Type B pancreatic cell (in vitro differentiated cells): ENCODE measurements around the gene WASHC2A. TPM values are rescaled to one million over a fixed set of nuclear protein-coding genes. Genes with fewer than 3 reads are reported as not detected.
A peak's percentile ranks its signal among the peaks of the same experiment; 100 is the strongest.
"Not testable (repeated sequence)": the region's sequence is repeated elsewhere in the genome, so short reads cannot be mapped to it uniquely, and the experiment has no call there.

ENCODE experiments used
- DNase-seq: peaks from one replicate; pipeline ENCODE4 v3.0.0; 2021; ENCODE audit warnings: mixed read lengths; ENCODE audit not compliant: unreplicated experiment; ENCODE audit errors: extremely low spot score
- H3K27ac Mint-ChIP-seq: 2 replicates; pipeline ENCODE4 v1.8.0; 2021; ENCODE audit warnings: mild to moderate bottlenecking, mixed read lengths
- H3K27me3 Mint-ChIP-seq: 2 replicates; pipeline ENCODE4 v1.8.0; 2021; ENCODE audit warnings: mixed read lengths
- H3K36me3 Mint-ChIP-seq: 2 replicates; pipeline ENCODE4 v1.8.0; 2021; ENCODE audit warnings: mixed read lengths
- H3K4me1 Mint-ChIP-seq: one replicate; pipeline ENCODE4 v1.8.0; 2021; ENCODE audit warnings: mixed read lengths; ENCODE audit not compliant: unreplicated experiment
- H3K4me3 Mint-ChIP-seq: 2 replicates; pipeline ENCODE4 v1.8.0; 2021; ENCODE audit warnings: mild to moderate bottlenecking, mixed read lengths
- H3K9me3 Mint-ChIP-seq: 2 replicates; pipeline ENCODE4 v1.8.0; 2021; ENCODE audit warnings: mixed read lengths
- CTCF ChIP-seq: fragments of 200-600 bp; sonication (generic); conservative IDR thresholded peaks from 2 replicates; pipeline ENCODE4 v1.5.0; 2021; ENCODE audit warnings: antibody characterized with exemption, mild to moderate bottlenecking
- total RNA-seq: library from RNA; stranded (reverse); gene quantifications from 2 replicates; pipeline ENCODE4 v1.2.1, GENCODE V29; 2021; ENCODE audit warnings: low replicate concordance

Gene WASHC2A
- total RNA-seq, 1 donor from 2014 or later = 42.6 TPM

- Mint-ChIP-seq H3K4me3 (no peak overlapping the region), H3K36me3 (no peaks in the 10 kb centered on the region), H3K27ac (no peak overlapping the region), H3K4me1 (no peaks in the 10 kb centered on the region), H3K9me3 (no peaks in the 10 kb centered on the region), H3K27me3 (peaks cover 27% of the 10 kb centered on the region)
- DNase-seq = no peak
- no peak for TF ChIP-seq CTCF
Measured at GRCh38 chr10:50033481-50033880, 34.3 kb upstream of the WASHC2A start.

GRCh38 chr10:50035337-50035736 is 32.4 kb upstream of the WASHC2A start:
- peaks cover 30% of the 10 kb centered on the region for H3K27me3 Mint-ChIP-seq
- not testable (repeated sequence) for H3K4me3 Mint-ChIP-seq, DNase-seq, H3K4me1 Mint-ChIP-seq, H3K9me3 Mint-ChIP-seq, H3K27ac Mint-ChIP-seq, H3K36me3 Mint-ChIP-seq

- no peaks in the 10 kb centered on the region for H3K9me3 Mint-ChIP-seq
- H3K4me1 Mint-ChIP-seq = no peaks in the 10 kb centered on the region
Measured at GRCh38 chr10:50044941-50045664, 22.7 kb upstream of the WASHC2A start.

GRCh38 chr10:50046457-50046856 is 21.3 kb upstream of the WASHC2A start:
- not testable (repeated sequence) for H3K9me3 Mint-ChIP-seq, H3K4me1 Mint-ChIP-seq, H3K36me3 Mint-ChIP-seq, DNase-seq, H3K4me3 Mint-ChIP-seq, H3K27ac Mint-ChIP-seq
- peaks cover 13% of the 10 kb centered on the region for H3K27me3 Mint-ChIP-seq

More at GRCh38 chr10:50044941-50045664, 22.7 kb upstream of the WASHC2A start:
- Mint-ChIP-seq H3K36me3 (no peaks in the 10 kb centered on the region), H3K4me3 (no peak overlapping the region), H3K27ac (no peak overlapping the region), H3K27me3 (peaks cover 19% of the 10 kb centered on the region)
- TF ChIP-seq CTCF = no peak
- no peak for DNase-seq

- not testable (repeated sequence) for DNase-seq, H3K4me1 Mint-ChIP-seq, H3K27ac Mint-ChIP-seq, H3K36me3 Mint-ChIP-seq, H3K9me3 Mint-ChIP-seq, H3K4me3 Mint-ChIP-seq
- peaks cover 13% of the 10 kb centered on the region for H3K27me3 Mint-ChIP-seq
Measured at GRCh38 chr10:50047594-50047993, 20.2 kb upstream of the WASHC2A start.

GRCh38 chr10:50051995-50052660 is 15.6 kb upstream of the WASHC2A start:
- not testable (repeated sequence) for H3K4me1 Mint-ChIP-seq, H3K36me3 Mint-ChIP-seq, H3K27me3 Mint-ChIP-seq, H3K9me3 Mint-ChIP-seq, H3K27ac Mint-ChIP-seq, DNase-seq, H3K4me3 Mint-ChIP-seq

- DNase-seq, H3K4me3 Mint-ChIP-seq, H3K9me3 Mint-ChIP-seq, H3K36me3 Mint-ChIP-seq, H3K4me1 Mint-ChIP-seq, H3K27ac Mint-ChIP-seq: not testable (repeated sequence)
- peaks cover 12% of the 10 kb centered on the region for H3K27me3 Mint-ChIP-seq
Measured at GRCh38 chr10:50052778-50053376, 14.9 kb upstream of the WASHC2A start.

- H3K4me1 Mint-ChIP-seq, H3K4me3 Mint-ChIP-seq, DNase-seq, H3K27ac Mint-ChIP-seq, H3K36me3 Mint-ChIP-seq, H3K9me3 Mint-ChIP-seq: not testable (repeated sequence)
- peaks cover 28% of the 10 kb centered on the region for H3K27me3 Mint-ChIP-seq
Measured at GRCh38 chr10:50055494-50056292, 12.1 kb upstream of the WASHC2A start.

- not testable (repeated sequence) for H3K36me3 Mint-ChIP-seq, H3K4me3 Mint-ChIP-seq, H3K4me1 Mint-ChIP-seq, H3K9me3 Mint-ChIP-seq, DNase-seq
- peaks cover 34% of the 10 kb centered on the region for H3K27me3 Mint-ChIP-seq
- H3K27ac Mint-ChIP-seq = peak overlapping the region; percentile 60
Measured at GRCh38 chr10:50056654-50057053, 11.1 kb upstream of the WASHC2A start.

- not testable (repeated sequence) for DNase-seq, H3K4me1 Mint-ChIP-seq, H3K36me3 Mint-ChIP-seq, H3K4me3 Mint-ChIP-seq, H3K9me3 Mint-ChIP-seq, H3K27ac Mint-ChIP-seq
- peaks cover 45% of the 10 kb centered on the region for H3K27me3 Mint-ChIP-seq
Measured at GRCh38 chr10:50058727-50059126, 9.0 kb upstream of the WASHC2A start.

- H3K27me3 Mint-ChIP-seq = peaks cover 45% of the 10 kb centered on the region
- not testable (repeated sequence) for DNase-seq, H3K4me1 Mint-ChIP-seq, H3K27ac Mint-ChIP-seq, H3K4me3 Mint-ChIP-seq, H3K36me3 Mint-ChIP-seq, H3K9me3 Mint-ChIP-seq
Measured at GRCh38 chr10:50059946-50060345, 7.8 kb upstream of the WASHC2A start.
